Neural cell (in vitro differentiated cells): Measurements from ENCODE around the gene ZNF691. TPM values are rescaled to one million over a fixed set of nuclear protein-coding genes. Genes with fewer than 3 reads are reported as not detected.

Source experiments
- H2AFZ ChIP-seq: fragments of 200-600, 300-800 bp; sonication (generic), shearing (Covaris generic); 2 replicates; pipeline ENCODE4 v1.6.0; 2014; ENCODE audit warnings: low read depth, mild to moderate bottlenecking, antibody characterized with exemption, low read length, moderate library complexity
- H3F3A ChIP-seq: fragments of 200-600 bp; shearing (Covaris generic); 2 replicates; pipeline ENCODE4 v1.6.1; 2016; ENCODE audit warnings: mild to moderate bottlenecking, moderate library complexity, mixed read lengths, antibody characterized with exemption, low read length; ENCODE audit not compliant: insufficient read depth, poor library complexity, severe bottlenecking
- H3K27ac ChIP-seq: fragments of 200-600, 300-800 bp; sonication (generic), shearing (Covaris generic); 2 replicates; pipeline ENCODE4 v1.5.1; 2014; ENCODE audit warnings: mild to moderate bottlenecking, low read length, moderate library complexity
- H3K27me3 ChIP-seq: fragments of 300-800, 200-600 bp; sonication (generic), shearing (Covaris generic); 2 replicates; pipeline ENCODE4 v1.6.0; 2014; ENCODE audit warnings: mild to moderate bottlenecking, low read depth, low read length, moderate library complexity; ENCODE audit not compliant: insufficient read depth
- H3K36me3 ChIP-seq: fragments of 300-800, 200-600 bp; sonication (generic), shearing (Covaris generic); 2 replicates; pipeline ENCODE4 v1.5.1; 2014; ENCODE audit warnings: mild to moderate bottlenecking, antibody characterized with exemption, low read length, moderate library complexity; ENCODE audit not compliant: insufficient read depth
- H3K4me2 ChIP-seq: fragments of 300-800, 200-600 bp; sonication (generic), shearing (Covaris generic); 2 replicates; pipeline ENCODE4 v1.6.0; 2014; ENCODE audit warnings: mild to moderate bottlenecking, low read length
- H3K4me3 ChIP-seq: fragments of 300-800, 200-600 bp; sonication (generic), shearing (Covaris generic); 2 replicates; pipeline ENCODE4 v1.5.1; 2014; ENCODE audit warnings: mild to moderate bottlenecking, low read length, moderate library complexity
- H3K79me2 ChIP-seq: fragments of 200-600 bp; shearing (Covaris generic); replicated peaks from 2 replicates; pipeline ENCODE4 v1.6.0; 2014; ENCODE audit warnings: mild to moderate bottlenecking, low read length, moderate library complexity; ENCODE audit not compliant: insufficient read depth
- H3K9ac ChIP-seq: fragments of 300-800, 200-600 bp; sonication (generic), shearing (Covaris generic); 2 replicates; pipeline ENCODE4 v1.6.1; 2016; ENCODE audit warnings: mild to moderate bottlenecking, low read length, mixed read lengths
- H3K9me2 ChIP-seq: fragments of 200-600 bp; shearing (Covaris generic); 2 replicates; pipeline ENCODE4 v1.6.1; 2016; ENCODE audit warnings: mild to moderate bottlenecking, low read length, mixed read lengths; ENCODE audit not compliant: insufficient read depth
- H3K9me3 ChIP-seq: fragments of 200-600, 300-800 bp; sonication (generic), shearing (Covaris generic); 2 replicates; pipeline ENCODE4 v1.6.1; 2016; ENCODE audit warnings: mild to moderate bottlenecking, mixed run types, low read length, moderate library complexity, mixed read lengths
- H4K20me1 ChIP-seq: fragments of 200-600 bp; shearing (Covaris generic); 2 replicates; pipeline ENCODE4 v1.6.1; 2016; ENCODE audit warnings: mild to moderate bottlenecking, mixed run types; ENCODE audit not compliant: insufficient read depth
- CTCF ChIP-seq: fragments of 450-650 bp; IDR thresholded peaks from 2 replicates; pipeline ENCODE4 v1.5.1; 2014; ENCODE audit warnings: antibody characterized with exemption, mild to moderate bottlenecking, moderate library complexity; ENCODE audit not compliant: poor library complexity, severe bottlenecking
- EP300 ChIP-seq: fragments of 450-650 bp; conservative IDR thresholded peaks from 2 replicates; pipeline ENCODE4 v1.6.1; 2014; ENCODE audit warnings: antibody characterized with exemption, mild to moderate bottlenecking, moderate library complexity; ENCODE audit not compliant: poor library complexity, severe bottlenecking
- EZH2 ChIP-seq: fragments of 200-600, 300-800 bp; shearing (Covaris generic), sonication (generic); IDR thresholded peaks from 2 replicates; pipeline ENCODE4 v1.6.1; 2014; ENCODE audit warnings: antibody characterized with exemption, low read length, borderline replicate concordance, mild to moderate bottlenecking; ENCODE audit not compliant: insufficient read depth, poor library complexity, severe bottlenecking
- MXI1 ChIP-seq: fragments of 450-650 bp; conservative IDR thresholded peaks from 2 replicates; pipeline ENCODE4 v1.6.1; 2014; ENCODE audit warnings: antibody characterized with exemption, mild to moderate bottlenecking; ENCODE audit not compliant: poor library complexity, severe bottlenecking
- POLR2AphosphoS5 ChIP-seq: IDR thresholded peaks from 2 replicates; pipeline ENCODE4 v1.6.1; 2012
- RAD21 ChIP-seq: fragments of 450-650 bp; conservative IDR thresholded peaks from 2 replicates; pipeline ENCODE4 v1.6.1; 2014; ENCODE audit warnings: antibody characterized with exemption, mild to moderate bottlenecking, moderate library complexity
- SMC3 ChIP-seq: fragments of 450-650 bp; conservative IDR thresholded peaks from 2 replicates; pipeline ENCODE4 v1.6.1; 2014; ENCODE audit warnings: antibody characterized with exemption, mild to moderate bottlenecking, moderate library complexity; ENCODE audit not compliant: poor library complexity
- TAF1 ChIP-seq: IDR thresholded peaks from 2 replicates; pipeline ENCODE4 v1.6.1; 2012; ENCODE audit warnings: low read depth
- polyA plus RNA-seq: library from polyadenylated mRNA; depleted of rRNA; stranded (reverse); fragments of >200 nt; gene quantifications from 2 replicates; pipeline ENCODE4 v1.2.3, GENCODE V29; 2014
- TF ChIP-seq, protein P1 (sequence below): IDR thresholded peaks from 2 replicates; pipeline ENCODE4 v1.6.1; 2012; ENCODE audit warnings: borderline replicate concordance

Gene ZNF691
- polyA plus RNA-seq, 1 donor from 2014 or later = 14.9 TPM

DNA sequence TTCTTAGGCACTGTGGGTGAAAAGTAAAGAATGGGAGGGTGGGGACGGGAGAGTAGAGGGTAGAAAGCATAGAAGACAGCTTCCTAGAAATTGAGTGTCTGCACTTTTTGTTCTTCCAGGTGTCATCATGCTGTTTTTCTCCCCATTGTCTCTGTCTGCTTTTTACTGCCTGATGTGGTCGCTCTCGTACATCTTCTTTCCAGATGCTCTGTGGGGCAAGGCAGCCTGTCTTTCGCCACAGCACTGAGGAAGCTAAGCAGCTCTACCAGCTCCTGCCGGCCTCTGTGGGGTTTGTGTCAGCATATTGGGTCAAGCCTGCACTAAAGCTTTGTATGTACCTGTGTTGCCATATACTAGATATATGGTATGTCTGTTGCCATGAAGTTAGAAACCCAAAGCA lies 48.4 kb upstream of the ZNF691 start:
- Histone ChIP-seq H3K9me2 (no peaks in the 10 kb centered on the region), H3K9me3 (no peaks in the 10 kb centered on the region), H3K27me3 (no peaks in the 10 kb centered on the region), H3K4me3 (no peak overlapping the region), H3K4me2 (no peak overlapping the region), H3K9ac (no peak overlapping the region), H3K36me3 (no peaks in the 10 kb centered on the region), H3F3A (no peaks in the 10 kb centered on the region), H4K20me1 (no peaks in the 10 kb centered on the region), H3K27ac (no peak overlapping the region), H3K79me2 (no peaks in the 10 kb centered on the region), H2AFZ (no peak overlapping the region)
- TF ChIP-seq TAF1 (no peak), SMC3 (no peak), MXI1 (no peak), EP300 (no peak)

DNA sequence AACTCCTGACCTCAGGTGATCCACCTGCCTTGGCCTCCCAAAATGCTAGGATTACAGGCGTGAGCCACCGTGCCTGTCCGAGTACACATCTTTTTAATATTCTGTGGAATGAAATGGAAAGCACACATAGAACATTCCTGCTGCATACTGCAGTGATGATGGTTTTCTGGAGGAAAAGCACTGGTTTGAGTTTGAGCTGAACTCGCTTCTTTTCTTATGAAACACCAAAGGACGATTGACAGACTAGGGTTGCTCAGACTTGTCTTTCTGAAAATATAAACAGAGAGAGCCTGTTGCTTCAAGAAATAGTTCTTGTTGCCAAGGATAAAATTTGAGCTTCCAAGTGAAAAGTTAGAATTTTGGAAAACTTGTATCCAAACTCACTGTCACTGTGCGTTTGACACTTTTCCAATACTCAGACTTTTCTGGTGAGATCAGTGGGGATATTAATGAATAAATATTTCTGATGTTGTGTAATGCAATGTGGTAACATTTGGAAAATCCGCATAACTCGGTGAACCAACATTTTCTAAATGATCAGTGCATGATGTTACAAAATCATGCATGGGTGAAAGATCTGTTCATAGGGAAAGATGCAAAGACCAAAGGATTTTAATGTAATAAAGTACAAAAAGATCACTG lies 44.5 kb upstream of the ZNF691 start:
- TF ChIP-seq EP300 = no peak
- TF ChIP-seq EZH2 = no peak
- TF ChIP-seq CTCF = no peak
- TF ChIP-seq MXI1 = no peak
- no peak for TF ChIP-seq TAF1
- TF ChIP-seq, protein P1, sequence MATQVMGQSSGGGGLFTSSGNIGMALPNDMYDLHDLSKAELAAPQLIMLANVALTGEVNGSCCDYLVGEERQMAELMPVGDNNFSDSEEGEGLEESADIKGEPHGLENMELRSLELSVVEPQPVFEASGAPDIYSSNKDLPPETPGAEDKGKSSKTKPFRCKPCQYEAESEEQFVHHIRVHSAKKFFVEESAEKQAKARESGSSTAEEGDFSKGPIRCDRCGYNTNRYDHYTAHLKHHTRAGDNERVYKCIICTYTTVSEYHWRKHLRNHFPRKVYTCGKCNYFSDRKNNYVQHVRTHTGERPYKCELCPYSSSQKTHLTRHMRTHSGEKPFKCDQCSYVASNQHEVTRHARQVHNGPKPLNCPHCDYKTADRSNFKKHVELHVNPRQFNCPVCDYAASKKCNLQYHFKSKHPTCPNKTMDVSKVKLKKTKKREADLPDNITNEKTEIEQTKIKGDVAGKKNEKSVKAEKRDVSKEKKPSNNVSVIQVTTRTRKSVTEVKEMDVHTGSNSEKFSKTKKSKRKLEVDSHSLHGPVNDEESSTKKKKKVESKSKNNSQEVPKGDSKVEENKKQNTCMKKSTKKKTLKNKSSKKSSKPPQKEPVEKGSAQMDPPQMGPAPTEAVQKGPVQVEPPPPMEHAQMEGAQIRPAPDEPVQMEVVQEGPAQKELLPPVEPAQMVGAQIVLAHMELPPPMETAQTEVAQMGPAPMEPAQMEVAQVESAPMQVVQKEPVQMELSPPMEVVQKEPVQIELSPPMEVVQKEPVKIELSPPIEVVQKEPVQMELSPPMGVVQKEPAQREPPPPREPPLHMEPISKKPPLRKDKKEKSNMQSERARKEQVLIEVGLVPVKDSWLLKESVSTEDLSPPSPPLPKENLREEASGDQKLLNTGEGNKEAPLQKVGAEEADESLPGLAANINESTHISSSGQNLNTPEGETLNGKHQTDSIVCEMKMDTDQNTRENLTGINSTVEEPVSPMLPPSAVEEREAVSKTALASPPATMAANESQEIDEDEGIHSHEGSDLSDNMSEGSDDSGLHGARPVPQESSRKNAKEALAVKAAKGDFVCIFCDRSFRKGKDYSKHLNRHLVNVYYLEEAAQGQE = no peak
- TF ChIP-seq RAD21 = no peak
- TF ChIP-seq SMC3 = no peak
- TF ChIP-seq POLR2AphosphoS5 = no peak
- Histone ChIP-seq H3K4me2 (no peak overlapping the region), H3K9me3 (no peaks in the 10 kb centered on the region), H2AFZ (no peak overlapping the region), H3K27me3 (no peaks in the 10 kb centered on the region), H3K79me2 (no peaks in the 10 kb centered on the region), H3K9me2 (no peaks in the 10 kb centered on the region), H3K9ac (no peak overlapping the region), H3K36me3 (no peaks in the 10 kb centered on the region), H3F3A (no peaks in the 10 kb centered on the region), H4K20me1 (no peaks in the 10 kb centered on the region), H3K4me3 (no peak overlapping the region), H3K27ac (no peak overlapping the region)

- H3K27me3 ChIP-seq = no peaks in the 10 kb centered on the region
- no peaks in the 10 kb centered on the region for H3F3A ChIP-seq
- H4K20me1 ChIP-seq = no peaks in the 10 kb centered on the region
- no peak overlapping the region for H3K9ac ChIP-seq
- H3K4me3 ChIP-seq = no peak overlapping the region
- H3K27ac ChIP-seq = no peak overlapping the region
- H3K36me3 ChIP-seq = no peaks in the 10 kb centered on the region
- no peak overlapping the region for H3K4me2 ChIP-seq
- H3K9me3 ChIP-seq = no peaks in the 10 kb centered on the region
- H2AFZ ChIP-seq = no peak overlapping the region
- H3K79me2 ChIP-seq = peaks cover under 1% of the 10 kb centered on the region
- no peaks in the 10 kb centered on the region for H3K9me2 ChIP-seq
- TF ChIP-seq POLR2AphosphoS5 (no peak), SMC3 (no peak), RAD21 (no peak), MXI1 (no peak), EP300 (no peak), TAF1 (no peak), CTCF (no peak), EZH2 (no peak)
- TF ChIP-seq, protein P1 = no peak
Measured at GRCh38 chr1:42806171-42806570, 40.2 kb upstream of the ZNF691 start.
